ENCODE results near the gene KRTAP24-1.

Gene KRTAP24-1, protein sequence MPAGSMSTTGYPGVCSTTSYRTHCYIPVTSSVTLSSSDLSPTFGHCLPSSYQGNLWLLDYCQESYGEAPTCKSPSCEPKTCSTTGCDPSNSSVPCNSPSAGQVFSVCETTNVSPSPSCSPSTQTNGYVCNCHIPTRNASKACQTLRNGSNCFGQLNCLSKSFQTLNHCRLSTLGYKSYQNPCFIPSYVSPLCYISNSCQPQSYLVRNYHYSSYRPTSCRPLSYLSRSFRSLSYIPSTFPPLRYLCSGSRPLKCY

DNA sequence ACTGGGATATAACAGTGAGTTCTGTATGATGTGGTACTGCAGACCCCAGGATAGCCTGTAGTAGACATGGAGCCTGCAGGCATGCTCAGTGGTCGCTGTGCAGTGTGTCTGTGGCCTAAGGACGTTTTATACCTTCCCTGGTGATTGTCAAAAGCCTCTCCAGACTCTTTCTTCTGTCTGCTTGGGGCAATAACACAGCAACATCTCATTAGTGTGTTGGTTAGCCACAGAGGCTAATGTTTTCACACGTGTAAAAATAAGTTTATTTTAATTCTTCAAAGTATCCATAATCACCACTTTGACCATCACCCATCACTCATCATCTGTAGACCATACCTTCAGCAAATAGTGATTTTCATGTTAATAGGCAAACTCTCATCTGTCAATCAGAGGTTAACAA is at the start of gene KRTAP24-1:
KRTAP24-1 (minus strand) TSS at position 101 of the 400 bp plus-strand sequence; CDS start at position 83, 18 bp downstream.
- DNase-seq (ENCODE audit: low spot score) = no peak

DNA sequence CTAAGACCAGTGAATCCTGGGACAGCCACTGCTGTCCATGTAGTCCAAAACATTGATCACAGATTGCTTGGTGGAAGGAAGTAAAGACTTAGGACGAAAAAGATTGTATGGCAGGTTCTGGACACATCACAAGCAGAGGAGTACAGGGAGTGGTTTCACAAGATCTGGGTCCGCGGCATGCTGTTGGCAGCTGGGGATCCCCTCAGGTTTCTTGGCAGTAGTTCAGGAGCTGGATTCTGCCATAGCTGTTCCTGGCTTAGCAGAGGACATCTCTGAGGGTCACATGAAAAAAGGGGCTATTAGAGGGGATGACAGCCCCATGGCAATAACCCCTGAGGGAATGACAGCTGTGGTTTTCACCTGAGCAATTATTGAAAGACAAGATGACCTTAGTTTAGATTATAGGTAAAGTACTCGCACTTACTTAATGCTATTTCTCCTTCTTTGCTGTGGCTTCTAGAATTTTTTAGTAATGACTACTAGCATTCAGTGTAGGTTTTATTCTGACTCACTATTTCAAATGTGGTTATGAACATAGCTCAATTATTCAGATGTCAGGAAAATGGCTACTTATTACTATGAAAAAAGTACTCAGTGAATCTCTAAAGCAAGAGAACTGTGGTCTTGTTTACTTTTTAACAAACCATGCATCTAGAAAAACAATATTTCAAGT is 46.6 kb upstream of the KRTAP24-1 start:
- DNase-seq (ENCODE audit: low spot score) = no peak

DNA sequence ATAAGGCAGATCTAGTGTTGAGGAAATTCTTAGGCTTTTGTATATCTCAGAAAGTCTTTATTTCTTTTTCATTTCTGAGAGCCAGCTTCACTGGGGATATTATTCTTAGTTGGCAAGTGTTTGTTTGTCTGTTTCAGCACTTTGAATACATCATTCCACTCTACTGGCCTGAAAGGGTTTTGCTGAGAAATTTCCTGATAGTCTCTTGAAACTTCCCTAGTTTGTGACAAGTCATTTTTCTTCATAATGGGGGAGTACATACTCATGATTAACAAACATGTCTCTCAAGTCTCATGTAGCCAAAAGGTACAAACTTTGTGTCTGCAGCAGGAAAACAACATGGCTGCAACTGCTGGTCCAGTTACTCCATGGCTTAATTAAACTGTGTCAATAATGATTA is 43.6 kb upstream of the KRTAP24-1 start:
- no peak for DNase-seq (ENCODE audit: low spot score)

DNA sequence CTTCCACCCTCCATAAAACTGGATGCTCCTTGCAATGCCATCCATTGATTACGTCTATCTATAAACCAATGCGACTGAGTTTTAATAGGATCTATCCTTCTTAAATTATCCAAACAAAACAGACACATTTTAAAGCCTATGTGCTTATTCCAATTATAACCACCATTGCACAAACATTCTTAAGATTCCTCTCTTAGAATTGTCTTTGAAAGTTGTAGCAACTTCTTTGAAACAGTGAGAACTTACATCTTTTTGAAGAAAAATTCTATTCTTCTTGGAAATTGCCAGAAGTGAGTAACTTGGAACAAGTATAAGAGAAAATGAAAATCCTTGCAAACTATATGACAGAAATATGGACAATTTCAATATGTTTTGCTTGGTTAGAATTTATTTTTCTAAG is 37.5 kb upstream of the KRTAP24-1 start, which contains the start of gene KRTAP26-1:
KRTAP26-1 (minus strand) TSS at position 101 of the 400 bp plus-strand sequence. CDS start 280 bp downstream, outside the sequence.
- DNase-seq (ENCODE audit: low spot score) = no peak

DNA sequence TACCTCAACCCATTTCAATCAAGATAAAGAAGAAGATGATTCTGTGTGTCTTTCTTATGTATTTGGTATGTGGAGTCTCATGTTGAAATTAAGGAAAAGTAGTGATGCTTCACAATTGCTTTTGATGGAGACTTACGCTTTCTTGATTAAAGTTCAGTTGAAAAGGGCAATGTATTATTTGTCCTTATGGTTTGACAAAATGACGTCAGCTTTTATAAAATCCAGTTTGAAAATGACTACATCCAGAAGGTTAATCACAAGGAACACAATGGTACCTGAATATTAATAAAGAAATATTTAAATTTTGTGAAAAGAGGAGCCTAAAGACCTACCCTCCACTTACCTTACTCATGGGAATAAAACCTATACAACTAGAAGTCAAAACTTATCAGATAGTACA is 33.0 kb upstream of the KRTAP24-1 start:
- no peak for DNase-seq (ENCODE audit: low spot score)

DNA sequence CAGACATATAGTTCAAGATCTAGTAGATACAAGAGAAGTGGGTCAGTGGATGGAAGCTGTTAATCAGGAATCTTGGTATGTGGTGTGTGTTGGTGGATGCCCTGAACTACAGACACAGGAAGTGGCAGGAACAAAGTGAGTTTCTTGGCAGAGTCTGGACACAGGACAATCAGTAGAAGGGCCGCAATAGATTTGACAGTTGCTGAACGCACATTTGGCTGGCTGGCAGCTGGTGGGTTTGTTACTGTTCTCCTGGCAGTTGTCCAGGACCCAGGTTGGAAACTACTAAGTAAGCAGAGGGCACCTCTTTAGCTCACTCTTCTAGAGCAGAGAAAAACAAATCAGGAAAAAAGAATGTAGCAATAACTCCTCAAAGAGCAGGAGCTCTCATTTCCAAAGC is 24.1 kb upstream of the KRTAP24-1 start:
- no peak for DNase-seq (ENCODE audit: low spot score)

DNA sequence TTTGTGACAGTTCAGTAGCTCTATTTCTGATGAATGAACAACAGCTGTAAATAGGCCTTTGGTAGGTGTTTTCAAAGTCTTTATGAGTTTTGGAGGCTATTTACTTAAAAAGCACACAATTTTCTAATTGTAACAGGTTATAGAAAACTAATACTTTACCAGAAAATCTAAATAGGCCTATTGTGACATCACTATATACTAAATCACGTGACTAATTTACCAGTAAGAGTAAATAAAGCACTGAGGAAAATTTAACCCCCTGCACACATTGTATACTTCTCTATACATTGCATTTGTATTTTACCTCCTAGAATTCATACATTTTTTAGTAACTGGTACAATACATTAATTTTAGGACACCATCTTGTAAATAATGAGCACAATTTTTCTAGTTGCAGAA is 22.4 kb upstream of the KRTAP24-1 start:
- no peak for DNase-seq (ENCODE audit: low spot score)

DNA sequence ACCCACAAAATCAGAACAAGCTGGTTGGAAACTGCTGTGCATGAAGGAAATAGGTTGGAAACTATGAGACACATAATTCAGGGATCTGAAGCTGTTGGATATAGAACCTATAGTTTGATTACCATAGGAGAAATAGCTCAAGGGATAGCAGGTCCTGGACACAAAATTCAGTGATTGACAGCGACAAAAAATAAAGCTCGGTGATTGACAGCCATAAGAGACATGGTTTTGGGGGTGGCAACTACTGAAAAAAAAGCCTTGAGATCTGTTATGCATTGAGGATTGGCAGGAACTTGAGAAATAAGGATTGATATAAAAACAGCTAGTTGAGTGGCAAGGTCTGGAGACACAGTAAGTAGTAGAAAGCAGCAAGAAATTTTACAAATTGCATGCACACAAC is 6.5 kb upstream of the KRTAP24-1 start, which contains the start of gene KRTAP25-1:
KRTAP25-1 (minus strand) TSS at position 300 of the 400 bp plus-strand sequence; CDS start at position 276, 24 bp downstream.
- DNase-seq (ENCODE audit: low spot score) = no peak

DNA sequence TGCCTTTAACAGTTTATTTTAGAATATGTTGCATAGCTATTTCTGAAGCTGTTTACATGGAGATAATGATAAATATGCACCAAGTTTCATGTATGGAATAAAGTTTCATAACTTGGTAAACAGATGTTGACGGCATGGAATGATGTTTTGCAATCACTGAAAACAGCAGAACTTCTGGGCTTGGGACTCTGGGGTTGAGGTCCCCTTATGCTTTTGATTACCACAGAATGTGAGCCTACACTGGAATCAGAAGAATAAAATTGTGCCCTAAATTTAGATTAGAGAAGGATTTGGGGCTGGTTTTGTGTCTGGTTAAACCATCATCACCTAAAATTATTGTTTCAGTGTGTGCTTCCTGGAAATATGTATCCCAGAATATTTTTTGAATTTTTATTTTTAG is 11.1 kb downstream of the KRTAP24-1 start:
- DNase-seq (ENCODE audit: low spot score) = no peak

DNA sequence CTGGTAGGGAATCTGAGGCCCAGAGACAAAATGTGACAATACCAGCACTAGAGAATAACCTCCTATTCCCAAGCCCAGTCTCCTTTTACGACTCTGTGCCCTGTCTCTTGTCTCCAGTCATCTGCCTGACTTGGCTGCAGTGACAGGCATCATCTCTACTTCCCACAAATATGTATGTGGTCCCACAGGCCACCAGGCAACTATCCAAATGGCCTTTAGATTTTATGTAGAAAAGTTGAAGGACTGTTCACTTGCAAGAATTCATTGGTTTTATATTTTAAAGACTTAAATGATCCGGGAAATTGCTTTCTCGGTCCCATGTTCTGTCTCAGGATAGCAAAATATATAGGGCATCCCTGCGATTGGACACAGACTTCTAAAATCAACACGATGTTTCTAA is 11.6 kb downstream of the KRTAP24-1 start:
- no peak for DNase-seq (ENCODE audit: low spot score)

DNA sequence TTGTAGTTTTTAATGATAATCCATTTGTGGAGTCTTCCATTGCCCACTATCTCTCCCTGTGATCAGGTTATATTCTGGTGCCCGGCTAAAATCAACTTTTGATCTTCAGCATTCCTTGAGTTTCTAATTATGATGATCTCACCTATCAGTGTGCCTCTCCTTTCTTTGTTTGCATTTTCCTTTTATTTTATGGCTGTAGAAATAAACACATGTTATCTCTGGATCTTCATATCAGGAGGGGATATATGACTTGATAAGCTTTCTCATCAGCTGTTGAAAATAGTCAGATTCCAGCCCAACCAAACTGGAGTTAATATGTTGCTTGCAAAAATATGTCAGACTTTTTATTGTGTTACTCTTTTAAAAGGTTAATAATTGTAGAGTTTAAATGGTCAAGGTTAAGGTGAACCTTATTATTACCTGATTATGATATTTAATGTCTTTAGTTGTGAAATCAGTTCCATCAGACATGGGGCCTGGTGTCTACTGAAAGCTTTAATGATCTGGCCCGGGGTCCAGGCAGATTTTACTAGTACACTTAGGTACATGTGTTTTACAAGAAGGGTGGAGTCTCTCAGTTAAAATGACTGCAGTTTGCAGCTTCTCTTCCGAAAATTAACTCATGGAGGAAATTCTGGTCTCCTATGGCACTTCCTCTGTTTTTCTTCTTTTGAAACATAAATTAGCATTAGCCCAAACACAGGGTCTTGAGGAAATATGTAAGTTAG is 12.8 kb downstream of the KRTAP24-1 start:
- DNase-seq (ENCODE audit: low spot score) = no peak

DNA sequence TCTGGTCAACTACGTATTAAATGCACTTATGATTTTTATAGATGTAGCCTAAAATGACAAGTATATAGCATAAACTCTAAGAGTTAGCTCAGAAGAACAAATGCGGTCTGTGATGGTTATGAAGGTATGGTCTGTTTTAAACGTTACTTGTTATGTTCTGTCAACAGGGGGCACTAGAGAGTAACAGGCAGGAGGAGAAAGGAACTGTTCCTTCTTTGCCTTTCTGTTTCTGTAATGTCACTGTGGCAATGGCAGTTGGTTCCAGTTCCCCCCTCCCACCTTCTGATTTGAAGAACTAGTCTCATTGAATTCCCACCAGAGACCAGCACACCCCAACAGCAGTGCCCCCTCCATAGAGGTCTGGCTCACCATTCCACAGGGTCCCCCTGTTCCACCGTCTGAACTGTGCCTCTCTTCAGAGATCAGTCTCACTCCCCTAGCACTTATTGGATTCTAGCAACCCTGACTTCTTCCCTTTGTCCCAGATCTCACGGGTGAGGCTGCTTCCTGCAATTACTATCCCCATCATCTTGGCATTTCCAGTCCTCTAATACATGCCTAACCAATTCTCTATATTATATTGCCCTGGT is 14.0 kb downstream of the KRTAP24-1 start:
- no peak for DNase-seq (ENCODE audit: low spot score)

DNA sequence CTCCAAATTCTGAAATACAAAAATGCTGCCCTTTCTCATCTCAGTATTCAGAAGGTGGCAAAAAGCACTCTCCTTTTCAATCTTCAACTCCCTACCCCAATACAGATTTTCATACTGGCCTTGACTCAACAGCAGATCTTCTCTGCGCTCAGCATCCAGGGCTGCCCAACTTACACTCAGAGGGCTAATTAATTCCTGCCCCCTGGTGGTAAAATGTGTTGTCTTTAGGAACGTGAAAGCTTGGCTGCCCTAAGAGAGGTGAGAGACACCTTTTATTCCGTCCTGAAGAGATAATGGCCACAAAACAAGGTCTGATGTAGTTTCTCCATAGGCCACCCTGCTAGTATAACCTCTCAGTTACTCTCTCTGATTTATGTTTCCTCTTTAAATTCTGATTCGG is 25.0 kb downstream of the KRTAP24-1 start:
- DNase-seq (ENCODE audit: low spot score) = no peak

DNA sequence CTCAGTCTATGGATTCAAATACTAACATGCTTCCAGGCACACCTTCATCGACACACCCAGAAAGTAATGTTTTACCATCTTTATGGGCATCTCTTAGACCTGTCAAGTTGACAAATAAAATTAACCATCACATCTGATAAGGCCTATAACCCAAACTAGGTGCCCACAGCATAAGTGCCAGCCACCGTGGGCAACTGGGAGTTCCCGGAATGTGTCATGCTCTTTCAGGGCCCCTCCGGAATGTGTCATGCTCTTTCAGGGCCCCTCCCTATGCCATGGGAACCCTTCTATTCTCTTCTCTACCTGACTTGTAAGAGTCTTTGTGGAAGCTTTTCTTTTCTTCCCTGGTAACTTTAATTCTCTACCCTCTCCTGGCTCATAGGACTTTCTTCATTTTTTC is 26.6 kb downstream of the KRTAP24-1 start:
- DNase-seq (ENCODE audit: low spot score) = no peak

DNA sequence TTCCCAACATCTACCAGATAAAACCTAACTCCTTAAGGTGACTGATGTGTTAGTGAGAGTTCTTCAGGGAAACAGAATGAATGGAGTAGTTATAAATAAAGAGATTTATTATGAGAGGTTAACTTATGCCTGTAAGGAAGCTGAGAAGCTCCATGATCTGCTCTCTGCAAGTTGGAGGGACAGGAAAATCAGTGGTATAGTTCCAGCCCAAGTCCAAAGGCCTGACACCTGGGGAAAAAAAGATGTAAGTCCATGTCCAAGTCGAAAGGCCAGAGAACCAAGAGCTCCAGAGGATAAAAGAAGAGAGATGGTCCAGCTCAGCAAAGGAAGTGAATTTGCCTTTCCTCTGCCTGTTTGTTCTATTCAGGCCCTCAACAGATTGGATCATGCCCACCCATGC is 27.1 kb downstream of the KRTAP24-1 start:
- no peak for DNase-seq (ENCODE audit: low spot score)

DNA sequence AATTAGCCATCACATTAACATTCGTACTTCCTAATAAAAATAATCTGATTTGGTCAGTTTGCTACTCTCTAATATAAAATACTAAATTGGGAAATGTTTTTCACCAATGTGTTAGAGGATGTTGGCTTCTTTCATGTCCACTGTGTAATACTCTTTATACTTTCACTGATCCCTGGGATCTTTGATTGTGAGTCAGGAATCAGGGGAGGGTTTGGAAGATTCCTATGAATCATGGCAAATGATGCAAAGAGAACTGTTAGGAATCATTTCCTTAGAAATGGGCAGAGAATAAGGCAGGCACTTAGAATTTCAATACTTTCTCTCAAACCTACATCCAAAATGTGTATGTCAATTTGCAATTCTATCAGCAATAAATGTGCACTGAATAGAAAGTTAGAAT is 31.0 kb downstream of the KRTAP24-1 start:
- no peak for DNase-seq (ENCODE audit: low spot score)

DNA sequence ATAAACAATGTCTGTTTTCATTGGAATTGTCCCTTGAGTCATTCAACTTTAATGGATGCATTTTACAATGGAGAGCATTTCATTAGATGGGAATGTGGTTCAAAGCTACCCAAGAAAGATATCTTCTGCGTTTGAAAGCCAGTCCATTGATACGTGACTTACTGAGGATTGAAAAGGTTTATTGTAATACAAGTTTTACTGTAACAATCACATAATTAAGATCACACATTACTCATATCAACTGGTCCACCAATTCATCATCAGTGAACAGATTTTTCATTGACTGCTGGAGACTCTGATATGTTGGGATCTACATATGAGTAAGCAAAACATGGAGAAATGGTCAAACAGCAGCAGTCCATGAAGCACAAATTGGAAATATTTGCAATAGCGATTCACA is 32.8 kb downstream of the KRTAP24-1 start:
- no peak for DNase-seq (ENCODE audit: low spot score)

DNA sequence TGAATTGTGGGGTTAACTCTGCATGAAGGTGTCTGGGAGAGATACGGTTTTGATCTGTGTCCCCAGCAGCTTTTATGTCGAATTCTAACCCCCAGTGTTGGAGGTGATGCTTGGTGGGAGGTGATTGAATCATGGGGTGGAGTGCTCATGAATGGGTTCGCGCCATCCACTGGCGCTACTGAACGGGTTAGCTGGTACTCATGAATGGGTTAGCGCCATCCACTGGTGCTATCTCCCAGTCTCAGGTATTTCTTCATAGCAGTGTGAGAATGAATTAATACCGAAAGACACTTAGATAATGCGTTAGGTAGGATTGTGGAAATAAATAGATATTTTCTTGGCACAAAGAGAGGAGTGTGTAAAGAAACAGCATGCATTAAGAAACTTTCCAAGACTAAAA is 33.9 kb downstream of the KRTAP24-1 start:
- no peak for DNase-seq (ENCODE audit: low spot score)

DNA sequence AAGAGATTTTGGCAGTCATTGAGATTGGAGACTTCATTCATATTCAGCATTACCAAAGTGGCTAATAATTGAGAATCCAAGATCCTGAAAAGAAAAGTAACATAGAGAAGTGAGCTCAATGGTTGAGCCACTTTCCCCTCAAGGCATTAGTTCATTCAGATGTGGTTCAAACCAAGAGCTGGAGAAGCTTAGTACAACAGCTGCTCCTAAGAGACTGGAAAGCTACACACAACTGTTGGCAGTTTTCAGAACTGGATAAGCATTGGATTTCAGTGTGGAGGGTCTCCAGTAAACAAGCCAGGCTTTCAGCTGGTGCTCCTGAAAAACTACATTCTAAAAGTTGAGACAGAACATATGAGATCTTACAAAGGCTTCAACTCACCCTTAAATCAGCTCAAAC is 37.7 kb downstream of the KRTAP24-1 start:
- no peak for DNase-seq (ENCODE audit: low spot score)

DNA sequence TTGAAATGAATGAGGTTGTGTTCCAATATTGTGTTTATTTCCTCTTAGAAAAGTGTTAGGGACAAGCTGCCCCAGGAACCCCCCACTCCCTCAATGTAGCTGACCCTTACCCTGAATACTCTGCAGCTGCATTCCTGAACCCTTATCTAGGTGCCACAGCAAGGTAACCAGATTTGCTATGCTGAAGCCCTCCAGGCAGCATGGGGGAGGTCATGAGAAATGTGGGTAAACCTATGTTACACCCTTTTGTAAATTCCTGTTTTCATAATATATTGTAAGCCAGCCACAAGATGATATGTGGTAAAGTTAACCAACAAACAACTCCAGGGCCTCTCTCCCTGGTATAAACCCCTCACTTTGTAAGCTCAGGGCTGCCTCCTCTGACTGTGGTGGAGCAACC is 39.1 kb downstream of the KRTAP24-1 start:
- no peak for DNase-seq (ENCODE audit: low spot score)

DNA sequence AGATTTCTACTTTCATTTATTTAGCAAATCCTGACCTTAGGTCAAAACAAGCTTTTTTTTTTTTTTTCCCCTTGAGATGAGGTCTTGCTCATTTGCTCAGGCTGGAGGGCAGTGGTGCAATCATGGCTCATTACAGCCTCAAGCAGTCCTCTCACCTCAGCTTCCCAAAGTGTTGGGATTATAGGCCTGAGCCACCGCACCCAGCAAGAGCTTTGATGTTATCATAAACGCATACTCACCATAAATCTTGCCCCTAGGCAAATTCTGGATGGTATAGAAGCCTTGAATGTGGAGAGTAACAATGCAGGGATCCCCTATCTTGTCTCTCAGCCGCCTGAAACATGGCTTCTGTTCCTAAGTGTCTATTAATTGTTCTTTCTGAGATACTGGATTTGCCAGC is 42.1 kb downstream of the KRTAP24-1 start:
- DNase-seq (ENCODE audit: low spot score) = no peak

DNA sequence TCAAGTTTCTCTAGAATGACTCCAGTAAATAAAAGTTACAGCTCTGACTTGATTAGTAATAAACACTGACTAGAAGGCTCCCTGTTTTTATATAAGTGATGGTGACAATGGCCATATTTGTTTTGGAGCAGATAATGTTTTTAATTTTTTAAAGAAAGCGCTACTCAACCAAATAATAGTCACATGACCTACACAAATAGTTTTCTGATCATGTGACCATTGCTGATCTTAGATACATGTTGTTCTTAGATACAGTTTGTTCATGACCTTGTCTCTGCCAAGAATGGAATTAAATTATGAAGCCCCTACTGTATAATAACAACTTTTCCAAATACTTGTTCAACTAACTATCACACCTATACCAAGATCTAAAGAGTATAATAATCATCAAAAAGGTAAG is 44.6 kb downstream of the KRTAP24-1 start:
- DNase-seq (ENCODE audit: low spot score) = no peak

DNA sequence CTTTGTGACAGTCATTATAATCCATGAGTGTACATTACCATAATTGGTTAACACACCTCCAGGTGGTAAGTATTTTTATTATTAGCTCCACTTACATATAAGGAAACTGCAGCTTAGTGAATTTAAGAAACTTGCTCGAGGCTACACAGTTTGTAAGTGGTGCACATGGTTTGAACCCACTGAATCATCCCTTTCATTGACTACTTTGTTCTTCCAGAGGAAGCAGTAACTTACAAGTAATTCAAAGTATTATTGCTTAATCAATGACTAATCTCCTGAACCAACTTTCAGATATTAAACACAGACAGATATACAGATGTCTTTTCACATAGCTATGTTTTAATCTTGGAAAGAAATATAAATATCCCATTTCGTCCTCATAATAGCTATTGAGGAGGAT is 48.1 kb downstream of the KRTAP24-1 start:
- DNase-seq (ENCODE audit: low spot score) = no peak

All from hematopoietic multipotent progenitor cell treated with erythropoietin and hydrocortisone succinate and interleukin-3 and kit ligand, for 17 days (in vitro differentiated cells).